Activated CD8-positive, alpha-beta memory T cell treated with anti-CD3 and anti-CD28 coated beads for 24 hours (primary cell): Measurements from ENCODE around the gene NDUFS2.

Experiments
- DNase-seq: peaks from one replicate; pipeline ENCODE4 v3.0.0-alpha.2; 2020

NDUFS2 gene

GRCh38 chr1:161196521-161197451 lies 5.4 kb upstream of the NDUFS2 start:
- no peak for DNase-seq

- DNase-seq = no peak
These were observed 4.5 kb upstream of the NDUFS2 start for GRCh38 chr1:161197560-161198193.

GRCh38 chr1:161198194-161198896 lies 3.8 kb upstream of the NDUFS2 start:
- DNase-seq = no peak

- DNase-seq = no peak
These were observed 3.2 kb upstream of the NDUFS2 start, which contains the start of gene ADAMTS4 for GRCh38 chr1:161198897-161199431. ADAMTS4 (minus strand) TSS chr1:161199054; CDS start chr1:161198627, 427 bp downstream.

- no peak for DNase-seq
These were observed 2.5 kb upstream of the NDUFS2 start for GRCh38 chr1:161199506-161200139.

GRCh38 chr1:161200421-161200991 lies 1.7 kb upstream of the NDUFS2 start:
- DNase-seq = peak; percentile 75

GRCh38 chr1:161200992-161201835 lies 953 bp upstream of the NDUFS2 start:
- no peak for DNase-seq

- no peak for DNase-seq
These were observed 4.4 kb downstream of the NDUFS2 start for GRCh38 chr1:161206411-161207140.

- DNase-seq = no peak
These were observed 5.0 kb downstream of the NDUFS2 start for GRCh38 chr1:161207173-161207572.

GRCh38 chr1:161209790-161210409 lies 7.7 kb downstream of the NDUFS2 start:
- peak; percentile 83 for DNase-seq

GRCh38 chr1:161214369-161214768 lies 12.2 kb downstream of the NDUFS2 start:
- DNase-seq = no peak

GRCh38 chr1:161215076-161215475 lies 12.9 kb downstream of the NDUFS2 start, which contains the start of gene FCER1G:
FCER1G (plus strand) TSS chr1:161215295; CDS start chr1:161215322, 27 bp downstream.
- DNase-seq = no peak

GRCh38 chr1:161216945-161217712 lies 15.0 kb downstream of the NDUFS2 start:
- no peak for DNase-seq

GRCh38 chr1:161217831-161218230 lies 15.7 kb downstream of the NDUFS2 start:
- DNase-seq = no peak

- DNase-seq = no peak
These were observed 16.3 kb downstream of the NDUFS2 start for GRCh38 chr1:161218301-161219077.

- no peak for DNase-seq
These were observed 17.1 kb downstream of the NDUFS2 start for GRCh38 chr1:161219078-161219892.

- DNase-seq = no peak
These were observed 17.8 kb downstream of the NDUFS2 start for GRCh38 chr1:161220002-161220401.
